Upper lobe of right lung (tissue), 1 donor: ENCODE data around the gene MEN1. TPM values are rescaled to one million over a fixed set of nuclear protein-coding genes. Genes with fewer than 3 reads are reported as not detected.
"Not testable (repeated sequence)": the region's sequence is repeated elsewhere in the genome, so short reads cannot be mapped to it uniquely, and the experiment has no call there.

ENCODE experiments used
- ATAC-seq: fragments of 200-7000 bp; cut with Tn5 transposase; one replicate; pipeline ENCODE4 v1.9.1; 2020; ENCODE audit warnings: mild to moderate bottlenecking, moderate library complexity
- DNase-seq: peaks from one replicate; pipeline ENCODE4 v3.0.0-alpha.2; 2020
- H3K27ac ChIP-seq: fragments of 200-600 bp; one replicate; pipeline ENCODE4 v1.8.0; 2022
- H3K27me3 ChIP-seq: fragments of 200-600 bp; one replicate; pipeline ENCODE4 v1.8.0; 2022; ENCODE audit warnings: mild to moderate bottlenecking
- H3K36me3 ChIP-seq: fragments of 200-600 bp; one replicate; pipeline ENCODE4 v1.8.0; 2022
- H3K4me1 ChIP-seq: fragments of 200-600 bp; one replicate; pipeline ENCODE4 v1.8.0; 2022
- H3K4me3 ChIP-seq: fragments of 200-600 bp; one replicate; pipeline ENCODE4 v1.8.0; 2022; ENCODE audit warnings: mild to moderate bottlenecking
- H3K9me3 ChIP-seq: fragments of 200-600 bp; one replicate; pipeline ENCODE4 v1.8.0; 2022
- intact Hi-C: fragments of 100-400 bp; cut with DNase I; formaldehyde crosslinking; loops from one replicate; pipeline ENCODE4 v1.11.0; 2022
- total RNA-seq: library from RNA; stranded (reverse); fragmentation: NEBNext Ultra II Directional; extraction: Animal tissue kit (Norgen Biotek cat#: 25700); gene quantifications from one replicate; pipeline ENCODE4 v1.2.1, GENCODE V29; 2021
- TF ChIP-seq, protein P1 (sequence below): fragments of 200-600 bp; IDR thresholded peaks from one replicate; pipeline ENCODE4 v1.8.0; 2022; ENCODE audit warnings: antibody characterized with exemption
- donor health status: DM: no; HTN: yes; CAD: no; lungs with severe emphysema.

Gene MEN1
- total RNA-seq, 1 donor from 2014 or later, result 22.5 TPM

DNA sequence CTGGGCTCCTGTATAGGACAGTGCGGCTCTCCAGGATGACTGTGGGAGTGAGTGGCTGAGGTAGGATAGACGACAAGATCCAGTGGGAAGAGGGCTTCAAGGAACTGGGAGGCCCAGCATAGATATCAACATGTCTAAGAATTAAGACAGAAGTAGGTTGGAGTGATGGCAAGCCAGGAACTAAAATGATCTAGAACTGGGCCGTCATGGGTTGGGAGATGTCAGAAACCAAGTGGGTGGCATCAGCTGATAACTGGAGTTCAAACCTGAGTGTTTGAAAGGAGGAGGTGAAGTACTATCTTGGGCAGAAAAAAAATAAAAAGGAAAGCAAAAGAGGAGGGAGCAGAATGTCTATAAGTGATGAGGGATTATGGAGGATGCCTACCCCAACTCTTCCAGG lies 7.1 kb upstream of the MEN1 start:
- H3K9me3 ChIP-seq, result no peaks in the 10 kb centered on the region
- ATAC-seq (no peak), DNase-seq (no peak)
- intact Hi-C loops, result no loop called here
- H3K36me3 ChIP-seq, result no peaks in the 10 kb centered on the region
- no peaks in the 10 kb centered on the region for H3K4me1 ChIP-seq
- TF ChIP-seq, protein P1, sequence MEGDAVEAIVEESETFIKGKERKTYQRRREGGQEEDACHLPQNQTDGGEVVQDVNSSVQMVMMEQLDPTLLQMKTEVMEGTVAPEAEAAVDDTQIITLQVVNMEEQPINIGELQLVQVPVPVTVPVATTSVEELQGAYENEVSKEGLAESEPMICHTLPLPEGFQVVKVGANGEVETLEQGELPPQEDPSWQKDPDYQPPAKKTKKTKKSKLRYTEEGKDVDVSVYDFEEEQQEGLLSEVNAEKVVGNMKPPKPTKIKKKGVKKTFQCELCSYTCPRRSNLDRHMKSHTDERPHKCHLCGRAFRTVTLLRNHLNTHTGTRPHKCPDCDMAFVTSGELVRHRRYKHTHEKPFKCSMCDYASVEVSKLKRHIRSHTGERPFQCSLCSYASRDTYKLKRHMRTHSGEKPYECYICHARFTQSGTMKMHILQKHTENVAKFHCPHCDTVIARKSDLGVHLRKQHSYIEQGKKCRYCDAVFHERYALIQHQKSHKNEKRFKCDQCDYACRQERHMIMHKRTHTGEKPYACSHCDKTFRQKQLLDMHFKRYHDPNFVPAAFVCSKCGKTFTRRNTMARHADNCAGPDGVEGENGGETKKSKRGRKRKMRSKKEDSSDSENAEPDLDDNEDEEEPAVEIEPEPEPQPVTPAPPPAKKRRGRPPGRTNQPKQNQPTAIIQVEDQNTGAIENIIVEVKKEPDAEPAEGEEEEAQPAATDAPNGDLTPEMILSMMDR, result no peak
- H3K27me3 ChIP-seq, result no peaks in the 10 kb centered on the region
- H3K27ac ChIP-seq, result no peak overlapping the region
- no peak overlapping the region for H3K4me3 ChIP-seq

DNA sequence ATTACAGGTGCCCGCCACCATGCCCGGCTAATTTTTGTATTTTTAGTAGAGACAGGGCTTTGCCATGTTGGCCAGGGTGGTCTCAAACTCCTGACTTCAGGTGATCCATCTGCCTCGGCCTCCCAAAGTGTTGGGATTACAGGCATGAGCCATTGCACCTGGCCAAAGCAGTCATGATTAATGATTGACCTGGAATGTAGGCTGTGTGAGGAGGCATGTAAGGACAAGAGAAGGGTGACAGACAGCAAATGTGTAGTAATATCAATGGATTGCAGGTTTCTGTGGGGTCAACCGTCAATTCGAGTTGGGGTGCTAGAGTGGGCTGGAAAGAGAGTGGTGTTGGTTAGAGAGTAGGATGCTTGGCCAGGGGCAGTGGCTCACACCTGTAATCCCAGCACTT lies 5.1 kb upstream of the MEN1 start:
- H3K9me3 ChIP-seq, ATAC-seq, H3K27me3 ChIP-seq, H3K4me1 ChIP-seq, DNase-seq, H3K4me3 ChIP-seq, intact Hi-C loops, H3K36me3 ChIP-seq, H3K27ac ChIP-seq: not testable (repeated sequence)

- Histone ChIP-seq H3K27ac (no peak overlapping the region), H3K27me3 (no peaks in the 10 kb centered on the region), H3K36me3 (no peaks in the 10 kb centered on the region), H3K4me1 (no peaks in the 10 kb centered on the region), H3K9me3 (no peaks in the 10 kb centered on the region), H3K4me3 (no peak overlapping the region)
- TF ChIP-seq, protein P1, result no peak
- ATAC-seq (no peak), DNase-seq (no peak)
- intact Hi-C loops, result no loop called here
Observed at GRCh38 chr11:64814712-64815187, 4.4 kb upstream of the MEN1 start.

DNA sequence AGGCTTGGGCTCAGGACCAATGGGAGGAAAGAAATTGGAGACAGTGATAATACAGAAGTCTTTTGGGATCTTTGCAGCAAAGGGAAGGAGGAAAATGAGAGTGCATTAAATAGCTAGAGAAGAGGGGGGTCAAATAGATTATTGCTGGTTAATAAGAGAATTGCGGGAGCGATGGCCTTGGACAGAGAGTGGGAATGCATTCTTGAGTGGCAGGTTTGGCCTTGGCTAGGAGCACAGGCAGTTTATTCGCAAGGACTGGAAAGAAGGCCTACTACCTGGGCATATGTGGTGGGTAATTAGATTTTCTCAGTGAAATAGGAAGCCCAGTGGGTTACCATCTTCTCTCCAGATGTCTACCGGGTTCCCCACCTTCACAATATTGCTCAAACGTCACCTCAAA lies 3.5 kb upstream of the MEN1 start:
- TF ChIP-seq, protein P1, result no peak
- intact Hi-C loops, result no loop called here
- Histone ChIP-seq H3K36me3 (no peaks in the 10 kb centered on the region), H3K4me1 (no peaks in the 10 kb centered on the region), H3K27ac (no peak overlapping the region), H3K27me3 (no peaks in the 10 kb centered on the region), H3K9me3 (no peaks in the 10 kb centered on the region), H3K4me3 (no peak overlapping the region)
- DNase-seq (no peak), ATAC-seq (no peak)

- peaks cover 6% of the 10 kb centered on the region for H3K36me3 ChIP-seq
- no peaks in the 10 kb centered on the region for H3K27me3 ChIP-seq
- H3K9me3 ChIP-seq, result no peaks in the 10 kb centered on the region
- intact Hi-C loops, result no loop called here
- H3K4me1 ChIP-seq, result no peaks in the 10 kb centered on the region
- DNase-seq (no peak), ATAC-seq (no peak)
- H3K27ac ChIP-seq, result peak overlapping the region; percentile 71
- TF ChIP-seq, protein P1, result no peak
- peak overlapping the region; percentile 77 for H3K4me3 ChIP-seq
Observed at GRCh38 chr11:64810891-64811272, 531 bp upstream of the MEN1 start.

DNA sequence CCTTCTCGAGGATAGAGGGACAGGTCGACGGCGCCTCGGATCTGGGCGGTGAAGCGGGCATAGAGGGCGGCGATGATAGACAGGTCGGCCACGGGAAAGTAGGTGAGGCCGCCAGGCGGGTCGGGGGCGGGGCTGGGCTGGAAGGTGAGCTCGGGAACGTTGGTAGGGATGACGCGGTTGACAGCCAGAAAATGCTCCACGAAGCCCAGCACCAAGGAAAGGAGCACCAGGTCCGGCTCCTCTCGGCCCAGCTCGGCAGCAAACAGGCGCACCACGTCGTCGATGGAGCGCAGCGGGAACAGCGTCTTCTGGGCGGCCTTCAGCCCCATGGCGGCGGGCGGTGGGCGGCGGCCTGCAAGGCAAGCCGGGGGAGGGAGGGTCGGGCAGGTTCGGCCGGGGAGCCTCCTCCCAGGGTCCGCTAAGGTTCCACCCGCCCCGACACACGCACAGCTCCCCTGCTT lies 540 bp downstream of the MEN1 start:
- DNase-seq, result no peak
- peak; percentile 21 for ATAC-seq
- TF ChIP-seq, protein P1, result no peak
- Histone ChIP-seq H3K4me3 (peak overlapping the region; percentile 77), H3K9me3 (no peaks in the 10 kb centered on the region), H3K27me3 (no peaks in the 10 kb centered on the region), H3K4me1 (no peaks in the 10 kb centered on the region), H3K27ac (peak overlapping the region; percentile 71), H3K36me3 (peaks cover 12% of the 10 kb centered on the region)
- intact Hi-C loops, result no loop called here
